Keratinocyte (primary cell): ENCODE data around the gene UGGT2.

ENCODE experiments used
- EZH2 ChIP-seq: IDR thresholded peaks from one replicate; pipeline ENCODE4 v1.6.1; 2012; ENCODE audit warnings: inconsistent platforms, mild to moderate bottlenecking, low read length, moderate library complexity
- TF ChIP-seq, protein P1 (sequence below), 3 experiments: IDR thresholded peaks in 1 of 3; conservative IDR thresholded peaks in 1 of 3; optimal IDR thresholded peaks in 1 of 3; 2 replicates in 2 of 3; 3 replicates in 1 of 3; pipeline versions ENCODE3 to v1.5.1; 2011; ENCODE audit warnings: low read length in 3 of 3, mild to moderate bottlenecking in 3 of 3, moderate library complexity in 2 of 3, control low read depth in 1 of 3, inconsistent platforms in 1 of 3; ENCODE audit not compliant: insufficient read depth in 2 of 3; ENCODE audit errors: extremely low read depth in 1 of 3

GRCh38 chr13:95800436-95800835 lies 252.8 kb downstream of the UGGT2 start:
- TF ChIP-seq, protein P1, sequence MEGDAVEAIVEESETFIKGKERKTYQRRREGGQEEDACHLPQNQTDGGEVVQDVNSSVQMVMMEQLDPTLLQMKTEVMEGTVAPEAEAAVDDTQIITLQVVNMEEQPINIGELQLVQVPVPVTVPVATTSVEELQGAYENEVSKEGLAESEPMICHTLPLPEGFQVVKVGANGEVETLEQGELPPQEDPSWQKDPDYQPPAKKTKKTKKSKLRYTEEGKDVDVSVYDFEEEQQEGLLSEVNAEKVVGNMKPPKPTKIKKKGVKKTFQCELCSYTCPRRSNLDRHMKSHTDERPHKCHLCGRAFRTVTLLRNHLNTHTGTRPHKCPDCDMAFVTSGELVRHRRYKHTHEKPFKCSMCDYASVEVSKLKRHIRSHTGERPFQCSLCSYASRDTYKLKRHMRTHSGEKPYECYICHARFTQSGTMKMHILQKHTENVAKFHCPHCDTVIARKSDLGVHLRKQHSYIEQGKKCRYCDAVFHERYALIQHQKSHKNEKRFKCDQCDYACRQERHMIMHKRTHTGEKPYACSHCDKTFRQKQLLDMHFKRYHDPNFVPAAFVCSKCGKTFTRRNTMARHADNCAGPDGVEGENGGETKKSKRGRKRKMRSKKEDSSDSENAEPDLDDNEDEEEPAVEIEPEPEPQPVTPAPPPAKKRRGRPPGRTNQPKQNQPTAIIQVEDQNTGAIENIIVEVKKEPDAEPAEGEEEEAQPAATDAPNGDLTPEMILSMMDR (optimal IDR thresholded peaks at IDR 0.05 in 1 of 3, IDR thresholded peaks at IDR 0.05 in 1 of 3, conservative IDR thresholded peaks at IDR 0.05 in 1 of 3; ENCODE audit: extremely low read depth in 1 of 3, insufficient read depth in 2 of 3, low read length in 3 of 3), result no peak
- no peak for TF ChIP-seq EZH2
